Measurements from ENCODE around the gene OPRM1. TPM values are rescaled to one million over a fixed set of nuclear protein-coding genes. Genes with fewer than 3 reads are reported as not detected.

OPRM1 gene
- total RNA-seq, 2 experiments from 2014 or later = not detected

- POLR2A ChIA-PET = interaction anchor here (8.0 kb wide), 1 partner anchor 11 kb away, joined by 116 read pairs; no protein-coding TSS in a partner anchor
- CTCF ChIA-PET = interaction anchor here (1.3 to 1.5 kb wide), 2 partner anchors 12 to 85 kb away, joined by 3 to 4 read pairs; no protein-coding TSS in a partner anchor
- H3K36me3 Mint-ChIP-seq (ENCODE audit: low read depth) = peaks cover 31% of the 10 kb centered on the region
Measured at GRCh38 chr6:154243793-154244750, 205.0 kb downstream of the OPRM1 start.

DNA sequence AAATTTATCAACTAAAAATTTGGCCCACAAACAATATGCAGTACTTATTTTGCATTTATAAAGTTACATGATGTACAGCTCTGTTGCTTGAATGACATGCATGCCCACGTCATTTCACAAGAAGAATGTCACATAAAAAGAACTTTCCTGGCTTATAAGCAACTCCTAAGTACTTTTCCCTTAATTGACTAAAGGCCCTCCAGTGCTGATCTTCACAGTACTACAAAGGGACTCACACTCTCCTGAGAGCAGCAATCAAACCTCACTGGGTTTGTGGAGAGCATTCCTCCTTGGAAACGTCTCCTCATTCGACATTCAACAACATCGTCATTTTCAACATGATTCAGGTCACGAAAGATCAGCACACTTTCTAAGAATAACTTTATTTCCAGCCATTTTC lies 206.5 kb downstream of the OPRM1 start:
- Mint-ChIP-seq H3K4me1 (peaks cover 82% of the 10 kb centered on the region), H3K9me3 (peaks cover 2% of the 10 kb centered on the region), H3K4me3 (peak overlapping the region; percentile 84), H3K36me3 (ENCODE audit: low read depth) (peaks cover 29% of the 10 kb centered on the region), H3K27ac (peak overlapping the region; percentile 82), H3K27me3 (no peaks in the 10 kb centered on the region)
- CTCF ChIA-PET = interaction anchor here (1.3 to 1.5 kb wide), 3 partner anchors 13 to 87 kb away, joined by 3 to 8 read pairs (median 4); no protein-coding TSS in a partner anchor
- POLR2A ChIA-PET = interaction anchor here (1.3 to 8.0 kb wide), 2 partner anchors 13 to 32 kb away, joined by 3 to 116 read pairs; no protein-coding TSS in a partner anchor
- DNase-seq = no peak

More at GRCh38 chr6:154243793-154244750, 205.0 kb downstream of the OPRM1 start:
- Mint-ChIP-seq H3K4me1 (peaks cover 80% of the 10 kb centered on the region), H3K4me3 (peak overlapping the region; percentile 57), H3K9me3 (peaks cover 2% of the 10 kb centered on the region), H3K27ac (peak overlapping the region; percentile 52), H3K27me3 (no peaks in the 10 kb centered on the region)
- no peak for DNase-seq

DNA sequence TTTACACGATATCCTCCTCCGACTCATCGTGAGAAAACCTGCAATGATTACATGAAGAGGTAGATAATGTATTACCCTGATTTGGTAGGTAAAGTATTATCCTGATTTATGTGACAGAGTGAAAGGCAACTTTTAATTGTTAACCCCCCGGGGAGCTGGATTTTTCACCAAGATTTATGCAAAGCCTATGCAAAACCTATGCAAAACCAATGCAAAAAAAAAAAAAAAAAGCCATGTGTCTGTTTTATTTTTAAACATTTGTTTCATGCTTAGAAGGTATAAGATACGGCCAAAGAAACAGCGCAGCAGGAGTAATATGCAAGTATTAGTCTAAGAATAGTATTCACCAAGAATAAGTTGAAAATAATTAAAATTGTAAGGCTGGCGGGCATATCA lies 207.7 kb downstream of the OPRM1 start:
- peaks cover 2% of the 10 kb centered on the region for H3K9me3 Mint-ChIP-seq
- ChIA-PET POLR2A (interaction anchor here (0.7 to 8.0 kb wide), 7 partner anchors 11 to 1546 kb away, joined by 3 to 116 read pairs (median 6); partner anchors contain the start of gene FBXO5), CTCF (interaction anchor here (1.3 to 4.1 kb wide), 2 partner anchors 9 to 30 kb away, joined by 4 to 31 read pairs; no protein-coding TSS in a partner anchor)
- H3K27ac Mint-ChIP-seq = peak overlapping the region; percentile 82
- H3K4me1 Mint-ChIP-seq = peaks cover 85% of the 10 kb centered on the region
- peaks cover 3% of the 10 kb centered on the region for H3K27me3 Mint-ChIP-seq
- peak overlapping the region; percentile 84 for H3K4me3 Mint-ChIP-seq
- peaks cover 27% of the 10 kb centered on the region for H3K36me3 Mint-ChIP-seq (ENCODE audit: low read depth)
- no peak for DNase-seq

DNA sequence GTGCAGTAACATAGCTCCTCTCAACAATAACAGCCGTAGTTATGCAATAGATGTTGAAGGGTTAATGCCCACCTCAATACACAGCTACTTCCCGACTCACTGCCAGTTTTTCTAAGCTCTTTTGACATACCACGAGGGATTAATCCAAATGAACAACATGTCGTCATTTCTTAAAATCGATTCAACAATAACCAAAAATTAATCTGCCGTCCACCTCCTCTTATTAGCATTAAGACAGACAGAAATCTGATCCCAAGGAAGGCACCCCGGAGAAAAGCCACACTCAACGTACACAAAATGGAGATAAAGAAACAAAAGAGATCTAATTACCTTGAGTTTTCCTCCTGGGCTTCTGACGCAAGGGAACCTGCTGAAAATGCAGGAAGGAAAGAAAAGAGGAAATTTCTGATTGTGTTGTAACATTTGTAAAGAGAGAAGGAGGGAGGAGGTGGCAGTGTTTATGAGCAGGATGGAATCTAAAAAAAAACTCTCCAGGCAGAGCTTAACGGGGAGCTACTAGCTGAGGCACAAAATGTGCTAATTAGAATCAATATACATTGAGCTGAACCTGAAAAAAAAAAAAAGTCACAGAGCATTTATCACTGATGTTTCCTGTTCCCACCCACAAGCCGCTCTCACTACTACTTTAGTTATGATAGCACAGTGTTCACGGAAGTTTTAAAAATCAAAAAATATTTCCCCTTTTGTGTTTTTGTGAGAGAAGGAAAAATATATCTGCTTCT lies 208.2 kb downstream of the OPRM1 start:
- Mint-ChIP-seq H3K9me3 (peaks cover 2% of the 10 kb centered on the region), H3K4me1 (peaks cover 82% of the 10 kb centered on the region), H3K4me3 (peak overlapping the region; percentile 84), H3K27me3 (peaks cover 6% of the 10 kb centered on the region), H3K27ac (peak overlapping the region; percentile 82), H3K36me3 (ENCODE audit: low read depth) (peaks cover 27% of the 10 kb centered on the region)
- CTCF ChIA-PET = interaction anchor here (1.3 to 4.1 kb wide), 2 partner anchors 9 to 29 kb away, joined by 4 to 31 read pairs; no protein-coding TSS in a partner anchor
- peak; percentile 36 for DNase-seq
- POLR2A ChIA-PET = interaction anchor here (0.8 to 8.0 kb wide), 7 partner anchors 9 to 1264 kb away, joined by 3 to 116 read pairs (median 6); partner anchors contain the start of gene FBXO5

GRCh38 chr6:154249499-154250298 lies 210.7 kb downstream of the OPRM1 start:
- H3K27ac Mint-ChIP-seq = peak overlapping the region; percentile 81
- CTCF ChIA-PET = interaction anchor here (0.6 to 4.1 kb wide), 5 partner anchors 18 to 1582 kb away, joined by 4 to 31 read pairs (median 6); no protein-coding TSS in a partner anchor
- H3K4me3 Mint-ChIP-seq = peak overlapping the region; percentile 57
- H3K9me3 Mint-ChIP-seq = peaks cover 6% of the 10 kb centered on the region
- peaks cover 6% of the 10 kb centered on the region for H3K27me3 Mint-ChIP-seq
- peak; percentile 34 for DNase-seq
- peaks cover 14% of the 10 kb centered on the region for H3K36me3 Mint-ChIP-seq (ENCODE audit: low read depth)
- POLR2A ChIA-PET = interaction anchor here (0.5 to 8.0 kb wide), 7 partner anchors 15 to 904 kb away, joined by 3 to 116 read pairs (median 3); no protein-coding TSS in a partner anchor
- peaks cover 63% of the 10 kb centered on the region for H3K4me1 Mint-ChIP-seq

DNA sequence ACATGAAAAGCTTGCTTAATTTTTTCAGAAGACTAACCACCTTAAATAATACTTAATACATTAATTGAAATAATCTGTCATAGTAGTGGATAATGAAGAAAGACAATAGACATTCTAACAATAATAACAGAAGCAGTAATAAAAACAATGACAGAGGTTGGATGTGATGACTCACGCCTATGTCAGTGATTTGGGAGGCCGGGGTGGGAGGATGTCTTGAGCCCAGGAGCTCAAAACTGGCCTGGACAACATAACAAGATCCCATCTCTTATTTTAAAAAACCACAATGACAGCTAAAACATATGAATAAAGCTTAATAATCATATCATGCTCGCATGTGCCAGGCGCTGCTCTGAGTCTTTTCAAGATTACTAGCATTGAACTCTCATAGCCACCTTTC lies 212.1 kb downstream of the OPRM1 start:
- H3K36me3 Mint-ChIP-seq (ENCODE audit: low read depth) = peaks cover 15% of the 10 kb centered on the region
- peaks cover 16% of the 10 kb centered on the region for H3K9me3 Mint-ChIP-seq
- H3K27ac Mint-ChIP-seq = no peak overlapping the region
- H3K27me3 Mint-ChIP-seq = peaks cover 9% of the 10 kb centered on the region
- CTCF ChIA-PET = interaction anchor here (0.9 to 1.4 kb wide), 3 partner anchors 24 to 94 kb away, joined by 3 to 5 read pairs (median 3); no protein-coding TSS in a partner anchor
- peaks cover 49% of the 10 kb centered on the region for H3K4me1 Mint-ChIP-seq
- no peak for DNase-seq
- H3K4me3 Mint-ChIP-seq = no peak overlapping the region
- POLR2A ChIA-PET = interaction anchor here (1.0 to 1.5 kb wide), 3 partner anchors 19 to 86 kb away, joined by 3 to 6 read pairs (median 5); no protein-coding TSS in a partner anchor

GRCh38 chr6:154252678-154253077 lies 213.6 kb downstream of the OPRM1 start:
- DNase-seq = no peak
- H3K36me3 Mint-ChIP-seq (ENCODE audit: low read depth) = peaks cover 12% of the 10 kb centered on the region
- peaks cover 40% of the 10 kb centered on the region for H3K4me1 Mint-ChIP-seq
- no peak overlapping the region for H3K4me3 Mint-ChIP-seq
- peaks cover 18% of the 10 kb centered on the region for H3K9me3 Mint-ChIP-seq
- no peak overlapping the region for H3K27ac Mint-ChIP-seq
- CTCF ChIA-PET = no interaction called here
- POLR2A ChIA-PET = no interaction called here
- H3K27me3 Mint-ChIP-seq = peaks cover 9% of the 10 kb centered on the region

GRCh38 chr6:154257067-154257466 lies 218.0 kb downstream of the OPRM1 start:
- H3K27ac Mint-ChIP-seq = no peak overlapping the region
- peaks cover 16% of the 10 kb centered on the region for H3K4me1 Mint-ChIP-seq
- ChIA-PET CTCF (interaction anchor here (1.5 kb wide), 1 partner anchor 10 kb away, joined by 4 read pairs; no protein-coding TSS in a partner anchor), POLR2A (interaction anchor here (2.0 kb wide), 1 partner anchor 10 kb away, joined by 6 read pairs; no protein-coding TSS in a partner anchor)
- H3K27me3 Mint-ChIP-seq = peaks cover 6% of the 10 kb centered on the region
- no peak for DNase-seq
- H3K4me3 Mint-ChIP-seq = no peak overlapping the region
- peaks cover 12% of the 10 kb centered on the region for H3K36me3 Mint-ChIP-seq (ENCODE audit: low read depth)
- H3K9me3 Mint-ChIP-seq = peaks cover 18% of the 10 kb centered on the region

DNA sequence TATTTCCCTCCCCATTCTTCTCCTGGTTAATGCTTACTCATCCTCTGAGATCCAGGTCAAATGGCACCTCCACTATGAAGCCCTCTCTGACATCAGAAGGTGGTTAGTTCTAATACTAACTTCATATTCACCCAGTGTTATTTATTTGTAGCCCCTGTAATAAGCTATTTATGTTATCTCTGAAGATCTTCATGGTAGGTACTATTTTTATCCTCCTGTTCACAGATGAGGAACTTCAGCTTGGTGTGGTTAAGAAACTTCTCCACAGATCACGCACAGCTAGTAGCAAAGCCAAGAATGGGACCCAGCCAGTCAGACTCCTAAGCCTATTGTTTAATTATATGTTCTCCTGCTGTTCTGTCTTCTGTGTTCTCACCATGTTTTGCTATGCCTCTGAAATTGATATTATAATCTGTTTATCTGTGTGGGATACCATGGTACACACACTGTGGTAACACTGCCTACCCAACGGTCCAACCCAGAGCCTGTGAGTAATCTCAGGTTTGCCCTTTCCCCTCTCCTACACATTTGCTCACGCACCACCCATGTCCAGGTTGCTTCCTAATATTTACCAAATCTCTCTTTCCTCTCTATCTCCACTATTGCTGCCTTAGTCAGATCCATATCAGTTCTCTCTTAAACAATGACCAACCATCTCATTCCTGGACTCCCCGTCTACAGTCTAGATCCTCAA lies 219.2 kb downstream of the OPRM1 start:
- H3K4me1 Mint-ChIP-seq = peaks cover 14% of the 10 kb centered on the region
- no peak for DNase-seq
- POLR2A ChIA-PET = interaction anchor here (2.0 kb wide), 1 partner anchor 11 kb away, joined by 6 read pairs; no protein-coding TSS in a partner anchor
- H3K4me3 Mint-ChIP-seq = no peak overlapping the region
- H3K27ac Mint-ChIP-seq = no peak overlapping the region
- H3K9me3 Mint-ChIP-seq = peaks cover 16% of the 10 kb centered on the region
- peaks cover 6% of the 10 kb centered on the region for H3K27me3 Mint-ChIP-seq
- CTCF ChIA-PET = no interaction called here
- H3K36me3 Mint-ChIP-seq (ENCODE audit: low read depth) = peaks cover 12% of the 10 kb centered on the region

- ChIA-PET CTCF (interaction anchor here (0.9 to 1.6 kb wide), 2 partner anchors 15 to 20 kb away, joined by 3 to 5 read pairs; no protein-coding TSS in a partner anchor), POLR2A (no interaction called here)
- peaks cover 14% of the 10 kb centered on the region for H3K4me1 Mint-ChIP-seq
Measured at GRCh38 chr6:154261688-154262397, 222.8 kb downstream of the OPRM1 start.

More at GRCh38 chr6:154261688-154262397, 222.8 kb downstream of the OPRM1 start:
- Mint-ChIP-seq H3K27me3 (peaks cover 3% of the 10 kb centered on the region), H3K4me3 (no peak overlapping the region), H3K9me3 (no peaks in the 10 kb centered on the region), H3K36me3 (ENCODE audit: low read depth) (no peaks in the 10 kb centered on the region), H3K27ac (no peak overlapping the region)
- DNase-seq = no peak

Data from activated CD4-positive, alpha-beta memory T cell treated with anti-CD3 and anti-CD28 coated beads, Interleukin-2, amount 10 ng/mL, durations not matched to agents 7 days and 5 days (primary cell).